Activated B cell treated with CpG ODN at 0.5 μM for 24 hours (primary cell): Measurements from ENCODE around the gene TMEM250. TPM values are rescaled to one million over a fixed set of nuclear protein-coding genes. Genes with fewer than 3 reads are reported as not detected.

Experiments
- ATAC-seq: fragments of 200-7000 bp; cut with Tn5 transposase; one replicate; pipeline ENCODE4 v1.10.0; 2021; ENCODE audit warnings: low read depth, mild to moderate bottlenecking, moderate library complexity
- CTCF ChIA-PET: fragments of 350-600 bp; sonication (Branson Sonifier 250); formaldehyde crosslinking; loops from one replicate; lab custom pipeline; 2021; ENCODE audit warnings: antibody characterized with exemption; lab: Charles Lee
- POLR2A ChIA-PET: fragments of 350-600 bp; sonication (Branson Sonifier 250); formaldehyde crosslinking; loops from one replicate; lab custom pipeline; 2021; ENCODE audit warnings: antibody characterized with exemption; lab: Charles Lee
- DNase-seq: peaks from one replicate; pipeline ENCODE4 v3.0.0; 2022
- H3K27ac Mint-ChIP-seq: one replicate; pipeline ENCODE4 v1.8.0; 2020; ENCODE audit warnings: mixed read lengths
- H3K27me3 Mint-ChIP-seq: one replicate; pipeline ENCODE4 v1.8.0; 2021; ENCODE audit warnings: mixed read lengths
- H3K36me3 Mint-ChIP-seq: one replicate; pipeline ENCODE4 v1.8.0; 2021; ENCODE audit warnings: low read depth, mixed read lengths
- H3K4me1 Mint-ChIP-seq: one replicate; pipeline ENCODE4 v1.8.0; 2021; ENCODE audit warnings: mixed read lengths
- H3K4me3 Mint-ChIP-seq: one replicate; pipeline ENCODE4 v1.8.0; 2020; ENCODE audit warnings: mild to moderate bottlenecking, mixed read lengths
- H3K9me3 Mint-ChIP-seq: one replicate; pipeline ENCODE4 v1.8.0; 2020; ENCODE audit warnings: mixed read lengths
- intact Hi-C: fragments of 100-400 bp; cut with micrococcal nuclease; formaldehyde crosslinking; loops from one replicate; pipeline ENCODE4 v1.15.1; 2024
- total RNA-seq: library from RNA; stranded (reverse); gene quantifications from 2 replicates; pipeline ENCODE4 v1.2.3, GENCODE V29; 2022
- TF ChIP-seq, protein P1 (sequence below): fragments of 200-600 bp; IDR thresholded peaks from one replicate; pipeline ENCODE4 v1.8.0; 2022; ENCODE audit warnings: antibody characterized with exemption, mild to moderate bottlenecking

The TMEM250 gene
- total RNA-seq, 1 donor from 2014 or later = 23.4 TPM

DNA sequence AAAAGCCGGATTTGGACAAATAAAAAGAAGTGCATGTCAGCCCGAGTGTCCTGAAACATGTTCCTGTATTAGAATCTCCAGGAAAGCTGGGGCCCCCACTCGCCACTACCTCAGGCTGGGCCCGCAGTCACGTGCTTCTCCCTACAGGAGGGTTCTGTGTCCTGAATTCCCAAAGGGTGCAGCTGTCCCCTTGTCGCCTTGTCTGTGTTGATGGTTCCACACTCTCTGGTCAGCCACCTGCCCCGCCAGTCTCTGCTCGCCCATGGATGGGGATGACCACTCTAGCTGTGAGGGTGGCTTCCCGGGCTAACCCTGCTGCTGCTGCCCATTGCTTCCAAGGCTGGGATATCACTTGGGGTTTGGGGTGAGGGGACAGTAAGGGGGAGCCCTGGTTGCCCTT, 3.1 kb upstream of the TMEM250 start:
- no peak overlapping the region for H3K27ac Mint-ChIP-seq
- ChIA-PET POLR2A (interaction anchor here (0.7 to 1.7 kb wide), 3 partner anchors 32 to 154 kb away, joined by 3 to 9 read pairs (median 3); no protein-coding TSS in a partner anchor), CTCF (interaction anchor here (0.8 to 8.2 kb wide), 11 partner anchors 10 to 258 kb away, joined by 3 to 68 read pairs (median 4); no protein-coding TSS in a partner anchor)
- no peak for ATAC-seq
- DNase-seq = no peak
- peaks cover 2% of the 10 kb centered on the region for H3K9me3 Mint-ChIP-seq
- H3K36me3 Mint-ChIP-seq = no peaks in the 10 kb centered on the region
- H3K4me1 Mint-ChIP-seq = peaks cover 7% of the 10 kb centered on the region
- TF ChIP-seq, protein P1, sequence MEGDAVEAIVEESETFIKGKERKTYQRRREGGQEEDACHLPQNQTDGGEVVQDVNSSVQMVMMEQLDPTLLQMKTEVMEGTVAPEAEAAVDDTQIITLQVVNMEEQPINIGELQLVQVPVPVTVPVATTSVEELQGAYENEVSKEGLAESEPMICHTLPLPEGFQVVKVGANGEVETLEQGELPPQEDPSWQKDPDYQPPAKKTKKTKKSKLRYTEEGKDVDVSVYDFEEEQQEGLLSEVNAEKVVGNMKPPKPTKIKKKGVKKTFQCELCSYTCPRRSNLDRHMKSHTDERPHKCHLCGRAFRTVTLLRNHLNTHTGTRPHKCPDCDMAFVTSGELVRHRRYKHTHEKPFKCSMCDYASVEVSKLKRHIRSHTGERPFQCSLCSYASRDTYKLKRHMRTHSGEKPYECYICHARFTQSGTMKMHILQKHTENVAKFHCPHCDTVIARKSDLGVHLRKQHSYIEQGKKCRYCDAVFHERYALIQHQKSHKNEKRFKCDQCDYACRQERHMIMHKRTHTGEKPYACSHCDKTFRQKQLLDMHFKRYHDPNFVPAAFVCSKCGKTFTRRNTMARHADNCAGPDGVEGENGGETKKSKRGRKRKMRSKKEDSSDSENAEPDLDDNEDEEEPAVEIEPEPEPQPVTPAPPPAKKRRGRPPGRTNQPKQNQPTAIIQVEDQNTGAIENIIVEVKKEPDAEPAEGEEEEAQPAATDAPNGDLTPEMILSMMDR = no peak
- no peak overlapping the region for H3K4me3 Mint-ChIP-seq
- intact Hi-C loops = loop anchor here (5.0 kb wide), 1 partner anchor 420 kb away; the partner anchor contains the start of gene KCNT1
- no peaks in the 10 kb centered on the region for H3K27me3 Mint-ChIP-seq

DNA sequence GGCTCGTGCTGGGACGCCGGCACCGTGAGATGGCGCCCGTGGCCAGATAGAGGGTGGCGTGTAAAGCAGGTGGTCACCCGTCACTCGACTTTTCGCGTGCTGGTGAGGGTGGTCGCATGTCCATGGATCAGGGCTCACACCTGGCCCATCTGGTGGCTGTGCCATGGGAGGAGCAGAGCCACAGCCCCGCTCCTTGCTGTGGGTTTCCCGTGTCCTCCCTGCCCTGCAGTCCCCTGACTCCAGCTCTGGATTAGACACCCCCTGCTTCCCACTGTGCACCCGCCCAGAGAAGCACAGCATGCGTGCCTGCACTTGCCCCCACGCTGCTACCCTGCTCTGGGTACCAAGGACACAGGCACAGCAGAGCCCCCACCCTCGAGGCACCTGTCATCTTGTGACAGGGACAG, 1.8 kb upstream of the TMEM250 start:
- H3K27ac Mint-ChIP-seq = no peak overlapping the region

DNA sequence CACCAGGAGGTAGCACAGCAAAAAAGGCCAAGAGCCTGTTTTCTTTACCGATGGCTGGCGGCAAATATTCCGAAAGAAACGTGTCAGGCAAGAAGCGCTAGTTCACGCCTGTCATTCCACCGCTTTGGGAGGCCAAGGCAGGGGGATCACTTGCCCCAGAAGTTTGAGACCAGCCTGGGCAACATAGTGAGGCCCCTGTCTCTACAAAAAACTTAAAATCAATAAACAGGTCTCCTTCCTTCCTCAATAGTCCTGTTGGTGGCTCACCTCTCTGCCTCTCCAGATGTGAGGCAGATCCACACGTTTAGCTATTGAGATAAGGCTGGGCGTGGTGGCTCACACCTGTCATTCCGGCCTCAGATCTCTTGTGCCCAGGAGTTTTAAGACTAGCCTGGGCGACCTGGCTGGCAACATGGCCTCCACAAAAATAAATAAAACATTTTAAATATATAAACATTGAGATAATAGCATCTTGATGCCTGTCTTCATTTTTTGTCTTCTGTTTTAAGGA, 1.3 kb upstream of the TMEM250 start:
- Mint-ChIP-seq H3K27me3 (no peaks in the 10 kb centered on the region), H3K4me3 (peak overlapping the region; percentile 81), H3K4me1 (peaks cover 7% of the 10 kb centered on the region), H3K9me3 (peaks cover 1% of the 10 kb centered on the region), H3K27ac (no peak overlapping the region), H3K36me3 (peaks cover 6% of the 10 kb centered on the region)
- ChIA-PET CTCF (interaction anchor here (8.2 kb wide), 1 partner anchor 152 kb away, joined by 68 read pairs; no protein-coding TSS in a partner anchor), POLR2A (interaction anchor here (1.4 kb wide), 1 partner anchor 13 kb away, joined by 5 read pairs; no protein-coding TSS in a partner anchor)
- ATAC-seq (no peak), DNase-seq (no peak)
- TF ChIP-seq, protein P1 = no peak
- intact Hi-C loops = loop anchor here (1.0 to 5.0 kb wide), 5 partner anchors 107 to 418 kb away; partner anchors contain the start of genes DNLZ, KCNT1, QSOX2 and SNAPC4

More for the DNA sequence above, 1.8 kb upstream of the TMEM250 start:
- ChIA-PET CTCF (interaction anchor here (8.2 kb wide), 1 partner anchor 153 kb away, joined by 68 read pairs; no protein-coding TSS in a partner anchor), POLR2A (interaction anchor here (1.4 kb wide), 1 partner anchor 13 kb away, joined by 5 read pairs; no protein-coding TSS in a partner anchor)
- peaks cover 2% of the 10 kb centered on the region for H3K9me3 Mint-ChIP-seq
- no peak for DNase-seq
- peak overlapping the region; percentile 15 for H3K4me3 Mint-ChIP-seq
- TF ChIP-seq, protein P1 = no peak
- H3K27me3 Mint-ChIP-seq = no peaks in the 10 kb centered on the region
- intact Hi-C loops = loop anchor here (5.0 kb wide), 1 partner anchor 418 kb away; the partner anchor contains the start of gene KCNT1
- H3K36me3 Mint-ChIP-seq = peaks cover 4% of the 10 kb centered on the region
- H3K4me1 Mint-ChIP-seq = peaks cover 7% of the 10 kb centered on the region
- no peak for ATAC-seq

DNA sequence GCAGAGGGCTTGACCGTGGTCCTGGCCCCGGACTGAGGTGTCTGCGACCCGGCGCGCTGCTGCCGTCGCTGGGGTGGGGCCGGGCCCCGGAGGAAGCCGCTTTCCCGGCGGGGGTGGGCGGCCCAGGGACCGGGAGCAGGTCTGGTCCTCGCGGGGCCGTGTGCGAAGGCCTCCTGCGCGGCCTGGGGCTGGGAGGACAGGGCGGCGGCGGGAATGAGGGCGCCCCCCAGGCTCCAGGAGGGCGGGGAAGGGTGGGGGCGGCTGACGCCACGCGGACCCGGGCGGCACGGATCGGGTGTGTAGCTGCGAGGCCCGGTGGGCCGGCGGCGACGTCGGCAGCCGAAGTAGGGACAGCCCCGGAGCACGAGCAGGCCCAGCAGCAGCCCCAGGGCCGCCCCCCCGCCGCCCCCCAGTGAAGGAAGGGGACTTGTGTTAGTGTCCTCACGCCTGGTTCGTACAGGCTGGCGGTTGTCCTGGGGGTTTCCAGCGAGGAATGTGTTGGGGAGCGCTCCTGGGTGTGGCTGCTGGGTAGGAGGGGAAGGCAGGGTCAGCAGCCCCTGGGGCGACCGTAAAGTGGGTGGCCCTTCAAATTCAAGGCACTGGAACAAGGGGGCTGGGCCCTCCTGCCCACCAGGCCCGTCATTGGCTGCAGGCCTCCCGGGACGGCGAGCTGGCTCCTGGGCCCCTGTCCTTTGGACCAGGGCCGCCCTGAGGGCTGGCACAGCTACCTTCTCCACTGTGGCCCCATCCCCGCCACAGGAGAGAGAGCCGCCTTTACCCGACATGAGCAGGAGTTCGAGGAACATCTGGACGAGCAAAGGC, 597 bp upstream of the TMEM250 start:
- TF ChIP-seq, protein P1 = no peak
- intact Hi-C loops = loop anchor here (1.0 to 5.0 kb wide), 4 partner anchors 108 to 283 kb away; partner anchors contain the start of genes DNLZ, QSOX2 and SNAPC4
- no peak for ATAC-seq
- Mint-ChIP-seq H3K27me3 (no peaks in the 10 kb centered on the region), H3K27ac (peak overlapping the region; percentile 74), H3K4me1 (peaks cover 7% of the 10 kb centered on the region), H3K9me3 (no peaks in the 10 kb centered on the region), H3K4me3 (peak overlapping the region; percentile 81), H3K36me3 (peaks cover 12% of the 10 kb centered on the region)
- DNase-seq = no peak
- POLR2A ChIA-PET = interaction anchor here (0.5 to 2.9 kb wide), 3 partner anchors 12 to 308 kb away, joined by 3 to 16 read pairs (median 5); no protein-coding TSS in a partner anchor
- CTCF ChIA-PET = interaction anchor here (1.5 to 8.2 kb wide), 2 partner anchors 10 to 151 kb away, joined by 3 to 68 read pairs; no protein-coding TSS in a partner anchor
